Ovary (tissue), 9 donors: Measurements from ENCODE around the gene PRUNE1. TPM values are rescaled to one million over a fixed set of nuclear protein-coding genes. Genes with fewer than 3 reads are reported as not detected.

ENCODE experiments used
- DNase-seq, 5 donors: peaks; one replicate each; pipeline ENCODE4 v3.0.0-alpha.2; 2019 to 2020
- H3K27ac ChIP-seq, 2 donors: fragments of 200-600 bp; one replicate each; pipeline versions ENCODE4 v1.5.1 to v1.8.0; 2019 to 2022
- H3K27me3 ChIP-seq: fragments of 200-600 bp; one replicate; pipeline ENCODE4 v1.8.0; 2022
- H3K36me3 ChIP-seq: fragments of 200-600 bp; sonication (generic); one replicate; pipeline ENCODE4 v1.5.1; 2019
- H3K4me1 ChIP-seq: one replicate; pipeline ENCODE4 v1.8.1; 2013; ENCODE audit warnings: mild to moderate bottlenecking, moderate library complexity; ENCODE audit not compliant: insufficient read depth
- H3K4me3 ChIP-seq: fragments of 200-600 bp; sonication (generic); one replicate; pipeline ENCODE4 v1.5.1; 2017
- H3K9me3 ChIP-seq, 2 donors: fragments of 200-600 bp in 1 of 2; sonication (generic) in 1 of 2; one replicate each; pipeline versions ENCODE4 v1.5.1 to v1.8.1; 2013 to 2019; ENCODE audit warnings: mild to moderate bottlenecking in 1 of 2, moderate library complexity in 1 of 2
- EP300 ChIP-seq: sonication (generic); formaldehyde crosslinking; IDR thresholded peaks from one replicate; pipeline ENCODE4 v1.6.1; 2017; ENCODE audit warnings: antibody characterized with exemption
- POLR2A ChIP-seq: fragments of 450-650 bp; IDR thresholded peaks from one replicate; pipeline ENCODE4 v1.6.1; 2017; ENCODE audit warnings: antibody characterized with exemption, mild to moderate bottlenecking, moderate library complexity
- WGBS, 3 donors: extraction: QIAGEN DNeasy Blood & Tissue Kit in 1 of 3; methylation state at CpG; one replicate each; pipeline versions ENCODE4 v1.1.5 to v1.1.7; 2013 to 2017; 5-methylcytosine and 5-hydroxymethylcytosine counted together
- intact Hi-C, 4 donors: fragments of 100-400 bp; cut with DNase I; formaldehyde crosslinking; loops; one replicate each; pipeline versions ENCODE4 v1.11.0 to v1.15.1; 2022 to 2023
- polyA plus RNA-seq, 2 donors: library from polyadenylated mRNA; stranded (reverse); fragments of 200-250 nt in 1 of 2; fragments of 350-450 nt in 1 of 2; fragmentation: Illumina TruSeq in 1 of 2; extraction: RNeasy Lipid Tissue Mini Kit (QIAGEN cat#74804) in 1 of 2; gene quantifications; one replicate each; pipeline ENCODE4 v1.2.3, GENCODE V29; 2013 to 2014
- total RNA-seq, 7 donors: library from RNA; depleted of rRNA in 2 of 7; stranded (reverse); fragments of >200 nt in 2 of 7; fragmentation: NEBNext Ultra II Directional in 3 of 7; extraction: Animal tissue kit (Norgen Biotek cat#: 25700) in 3 of 7; gene quantifications; one replicate each; pipeline versions ENCODE4 v1.1.0 to v1.2.4, GENCODE V29; 2016 to 2023
- TF ChIP-seq, protein P1 (sequence below), 3 donors: fragments of 450-650 bp in 2 of 3; fragments of 200-600 bp in 1 of 3; IDR thresholded peaks; one replicate each; pipeline versions ENCODE4 v1.5.1 to v1.8.0; 2016 to 2022; ENCODE audit warnings: antibody characterized with exemption in 3 of 3, mild to moderate bottlenecking in 1 of 3
- donor health status: DM: no; HTN: no; CAD: no; lungs with moderate emphysema.
- donor health status: DM: no; HTN: no; CAD: no.
- donor health status: Bipolar disorder and iron deficiency.
- donor health status: DM: yes; HTN: yes; CAD: no.
- donor health status: DM: no; HTN: no; CAD: no.
- donor health status: DM: yes; HTN: yes; CAD: no.

The PRUNE1 gene
- total and polyA plus RNA-seq, 9 donors = 17.2 to 30.7 (median 22.9) TPM

DNA sequence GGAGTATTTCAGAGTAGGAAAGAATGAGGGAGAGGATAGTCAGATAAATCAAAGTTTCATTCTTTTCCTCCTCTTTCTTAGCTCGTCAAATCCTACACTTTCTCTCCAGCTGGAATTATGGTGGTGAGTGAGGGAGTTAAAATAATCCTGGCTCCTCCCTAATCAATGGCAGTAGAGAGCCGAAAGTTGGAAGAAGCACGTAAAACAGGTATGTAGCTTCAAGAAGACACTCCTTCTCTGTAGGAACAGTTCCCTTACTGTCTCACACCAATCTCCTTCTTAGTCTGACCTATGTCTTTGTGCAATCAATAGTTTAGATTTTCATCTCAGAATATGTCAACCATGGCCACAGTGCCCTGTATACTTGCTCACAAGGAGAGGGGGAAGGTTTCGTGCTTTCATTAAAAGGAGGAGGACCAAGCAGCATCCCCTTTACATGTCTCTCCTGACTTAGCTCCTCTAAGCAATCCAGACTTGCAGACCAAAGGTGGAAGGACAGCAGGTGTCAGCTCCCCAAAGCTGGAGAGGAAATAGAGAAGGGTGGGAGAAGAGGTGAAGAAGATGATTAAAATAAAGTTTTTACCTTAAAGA lies 2.4 kb upstream of the PRUNE1 start:
- H3K4me1 ChIP-seq = peaks cover 9% of the 10 kb centered on the region
- WGBS, 3 donors = 3 to 6% (median 4%) methylated on average over 4 of the region's 4 CpGs
- peak overlapping the region; percentile 59 for H3K4me3 ChIP-seq
- no peak for DNase-seq
- no peaks in the 10 kb centered on the region for H3K27me3 ChIP-seq
- no peaks in the 10 kb centered on the region for H3K36me3 ChIP-seq
- peak overlapping the region; percentile 83 to 86 for H3K27ac ChIP-seq
- TF ChIP-seq, protein P1, sequence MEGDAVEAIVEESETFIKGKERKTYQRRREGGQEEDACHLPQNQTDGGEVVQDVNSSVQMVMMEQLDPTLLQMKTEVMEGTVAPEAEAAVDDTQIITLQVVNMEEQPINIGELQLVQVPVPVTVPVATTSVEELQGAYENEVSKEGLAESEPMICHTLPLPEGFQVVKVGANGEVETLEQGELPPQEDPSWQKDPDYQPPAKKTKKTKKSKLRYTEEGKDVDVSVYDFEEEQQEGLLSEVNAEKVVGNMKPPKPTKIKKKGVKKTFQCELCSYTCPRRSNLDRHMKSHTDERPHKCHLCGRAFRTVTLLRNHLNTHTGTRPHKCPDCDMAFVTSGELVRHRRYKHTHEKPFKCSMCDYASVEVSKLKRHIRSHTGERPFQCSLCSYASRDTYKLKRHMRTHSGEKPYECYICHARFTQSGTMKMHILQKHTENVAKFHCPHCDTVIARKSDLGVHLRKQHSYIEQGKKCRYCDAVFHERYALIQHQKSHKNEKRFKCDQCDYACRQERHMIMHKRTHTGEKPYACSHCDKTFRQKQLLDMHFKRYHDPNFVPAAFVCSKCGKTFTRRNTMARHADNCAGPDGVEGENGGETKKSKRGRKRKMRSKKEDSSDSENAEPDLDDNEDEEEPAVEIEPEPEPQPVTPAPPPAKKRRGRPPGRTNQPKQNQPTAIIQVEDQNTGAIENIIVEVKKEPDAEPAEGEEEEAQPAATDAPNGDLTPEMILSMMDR (IDR thresholded peaks at IDR 0.05) = no peak
- TF ChIP-seq EP300 = no peak
- no peak for TF ChIP-seq POLR2A
- intact Hi-C loops = no loop called here
- no peaks in the 10 kb centered on the region for H3K9me3 ChIP-seq

DNA sequence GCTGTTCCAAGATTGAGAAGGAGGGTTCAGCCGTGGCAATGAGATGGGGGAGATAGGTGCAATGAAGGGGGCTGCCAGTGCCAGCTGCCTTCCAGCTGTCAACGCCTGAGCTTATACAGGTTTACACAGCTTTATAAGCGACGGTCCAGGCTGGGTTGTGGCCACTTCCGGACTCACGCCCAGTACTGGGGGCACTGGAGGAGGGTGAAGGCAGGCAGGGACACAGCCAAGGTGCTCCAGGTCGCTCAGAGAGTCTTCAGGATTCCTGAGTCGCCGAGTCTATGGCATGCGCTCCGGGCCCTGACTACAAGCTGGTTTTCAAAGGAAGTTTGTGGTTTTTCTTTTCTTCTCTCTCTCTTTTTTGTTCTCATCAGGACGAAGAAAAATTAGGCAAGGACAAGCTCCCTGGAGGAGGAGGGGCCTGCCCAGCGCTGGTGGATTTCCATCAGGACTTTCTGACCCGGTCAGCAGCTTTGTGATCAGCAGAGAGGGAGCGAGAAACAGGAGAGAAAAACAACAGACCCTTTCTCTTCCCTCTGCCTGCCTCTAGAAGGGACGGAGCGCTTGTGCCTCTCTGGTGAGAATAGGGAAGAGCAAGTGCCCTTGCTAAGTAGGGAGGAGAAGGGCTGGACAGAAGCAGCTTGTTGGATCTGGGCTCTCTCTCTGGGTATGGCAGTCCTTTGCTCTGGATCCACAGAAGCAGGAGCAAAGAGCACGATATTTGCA lies 1.8 kb upstream of the PRUNE1 start, which contains the start of gene MINDY1:
MINDY1 (minus strand) TSS at position 576 of the 726 bp plus-strand sequence. CDS start 4,285 bp downstream, outside the sequence.
- H3K27me3 ChIP-seq = no peaks in the 10 kb centered on the region
- H3K36me3 ChIP-seq = no peaks in the 10 kb centered on the region
- TF ChIP-seq EP300 (no peak), POLR2A (peak; percentile 59)
- TF ChIP-seq, protein P1 (IDR thresholded peaks at IDR 0.05) = peak in 2 of 3 donors; percentile 60 to 74
- peak within 1 kb of the TSS; percentile 83 to 86 for H3K27ac ChIP-seq
- peak within 1 kb of the TSS; percentile 74 for H3K4me3 ChIP-seq
- no peaks in the 10 kb centered on the region for H3K9me3 ChIP-seq
- H3K4me1 ChIP-seq = peaks cover 9% of the 10 kb centered on the region
- peak; percentile 63 to 78 (median 66) for DNase-seq
- WGBS, 3 donors = 0 to 1% (median 0%) methylated on average over 18 of the region's 18 CpGs
- intact Hi-C loops = no loop called here

DNA sequence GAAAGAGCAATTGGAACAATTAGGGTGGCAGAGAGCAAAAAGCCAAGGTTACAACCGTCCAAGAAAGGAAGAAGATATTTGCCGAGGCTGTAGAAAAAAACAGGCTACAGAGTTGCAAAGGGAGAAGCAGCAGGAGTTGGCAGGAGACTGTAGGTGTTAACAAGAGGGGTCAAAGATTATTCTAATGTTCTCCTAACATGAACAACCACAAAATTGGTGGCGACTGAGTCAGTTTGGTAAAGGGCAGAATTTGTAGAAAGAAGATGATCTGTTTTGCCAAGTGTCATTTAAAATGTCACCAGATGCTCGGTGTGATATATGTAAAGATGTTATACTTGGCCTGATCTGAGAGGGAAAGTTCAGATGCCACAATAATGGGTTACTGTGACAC lies 401 bp upstream of the PRUNE1 start:
- TF ChIP-seq EP300 (no peak), POLR2A (no peak)
- TF ChIP-seq, protein P1 (IDR thresholded peaks at IDR 0.05) = no peak
- peaks cover 6% of the 10 kb centered on the region for H3K4me1 ChIP-seq
- intact Hi-C loops = no loop called here
- H3K9me3 ChIP-seq = no peaks in the 10 kb centered on the region
- H3K27ac ChIP-seq = peak overlapping the region; percentile 14 to 86
- no peaks in the 10 kb centered on the region for H3K27me3 ChIP-seq
- 3 to 8% (median 6%) methylated on average over 4 of the region's 4 CpGs for WGBS, 3 donors
- no peaks in the 10 kb centered on the region for H3K36me3 ChIP-seq
- peak overlapping the region; percentile 74 for H3K4me3 ChIP-seq
- no peak for DNase-seq

DNA sequence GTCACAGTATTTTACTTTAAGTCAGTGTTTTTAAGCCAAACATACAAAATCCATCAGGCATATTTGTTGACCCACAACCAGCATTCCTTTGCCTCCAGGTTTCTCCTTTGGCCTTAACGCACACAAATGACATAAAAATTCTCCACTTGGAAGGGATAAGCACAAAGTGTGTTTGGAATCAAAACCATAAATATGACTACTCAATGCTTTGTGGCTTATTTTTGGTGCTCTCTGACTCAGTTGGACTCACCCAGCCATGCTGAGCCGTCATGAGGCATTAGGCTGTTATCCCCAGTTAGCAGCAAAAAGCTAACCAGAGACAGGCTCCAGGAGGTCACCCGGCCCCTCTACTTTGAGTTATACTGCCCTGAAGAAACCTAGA lies 948 bp downstream of the PRUNE1 start:
- TF ChIP-seq POLR2A (no peak), EP300 (no peak)
- TF ChIP-seq, protein P1 (IDR thresholded peaks at IDR 0.05) = no peak
- H3K9me3 ChIP-seq = no peaks in the 10 kb centered on the region
- peak overlapping the region in 1 of 2 donors; percentile 86 for H3K27ac ChIP-seq
- H3K27me3 ChIP-seq = no peaks in the 10 kb centered on the region
- H3K4me1 ChIP-seq = peaks cover 5% of the 10 kb centered on the region
- H3K4me3 ChIP-seq = peak overlapping the region; percentile 74
- intact Hi-C loops = no loop called here
- no peaks in the 10 kb centered on the region for H3K36me3 ChIP-seq
- DNase-seq = no peak
- WGBS, 3 donors = 29 to 31% (median 29%) methylated on average over 3 of the region's 3 CpGs
